GM23248 (cell line): ENCODE measurements around the gene UBR3. TPM values are rescaled to one million over a fixed set of nuclear protein-coding genes. Genes with fewer than 3 reads are reported as not detected.
"Not testable (repeated sequence)": the region's sequence is repeated elsewhere in the genome, so short reads cannot be mapped to it uniquely, and the experiment has no call there.

Experiments used
- DNase-seq: peaks from one replicate; pipeline ENCODE4 v3.0.0-alpha.2; 2015
- H2AFZ ChIP-seq: fragments of 200-600 bp; sonication (generic); 2 replicates; pipeline ENCODE4 v1.6.1; 2016; ENCODE audit warnings: antibody characterized with exemption
- H3F3A ChIP-seq: fragments of 200-600 bp; sonication (generic); 2 replicates; pipeline ENCODE4 v1.6.1; 2016; ENCODE audit warnings: mild to moderate bottlenecking, antibody characterized with exemption, mixed run types; ENCODE audit not compliant: insufficient read depth
- H3K27ac ChIP-seq: fragments of 200-600 bp; sonication (generic); 2 replicates; pipeline ENCODE4 v1.5.1; 2016; ENCODE audit warnings: mild to moderate bottlenecking
- H3K27me3 ChIP-seq: fragments of 200-600 bp; sonication (generic); replicated peaks from 2 replicates; pipeline ENCODE4 v1.6.1; 2016; ENCODE audit warnings: mild to moderate bottlenecking; ENCODE audit not compliant: insufficient read depth
- H3K36me3 ChIP-seq: fragments of 200-600 bp; sonication (generic); 2 replicates; pipeline ENCODE4 v1.6.1; 2016; ENCODE audit warnings: low read depth, mild to moderate bottlenecking
- H3K4me1 ChIP-seq: fragments of 200-600 bp; sonication (generic); 2 replicates; pipeline ENCODE4 v1.6.1; 2016; ENCODE audit warnings: mild to moderate bottlenecking; ENCODE audit not compliant: insufficient read depth
- H3K4me2 ChIP-seq: fragments of 200-600 bp; sonication (generic); one replicate; pipeline ENCODE4 v1.6.1; 2016; ENCODE audit warnings: mild to moderate bottlenecking; ENCODE audit not compliant: unreplicated experiment
- H3K4me3 ChIP-seq: fragments of 200-600 bp; sonication (generic); 2 replicates; pipeline ENCODE4 v1.5.1; 2016; ENCODE audit warnings: mild to moderate bottlenecking
- H3K79me2 ChIP-seq: fragments of 200-600 bp; sonication (generic); 2 replicates; pipeline ENCODE4 v1.6.1; 2016; ENCODE audit warnings: mild to moderate bottlenecking; ENCODE audit not compliant: insufficient read depth
- H3K9ac ChIP-seq: fragments of 200-600 bp; sonication (generic); 2 replicates; pipeline ENCODE4 v1.6.1; 2016; ENCODE audit warnings: mild to moderate bottlenecking
- H3K9me2 ChIP-seq: fragments of 200-600 bp; sonication (generic); 2 replicates; pipeline ENCODE4 v1.6.1; 2016; ENCODE audit warnings: mixed run types, mild to moderate bottlenecking, moderate library complexity; ENCODE audit not compliant: insufficient read depth
- H3K9me3 ChIP-seq: fragments of 200-600 bp; sonication (generic); one replicate; pipeline ENCODE4 v1.6.1; 2017; ENCODE audit warnings: low read depth
- H4K20me1 ChIP-seq: fragments of 200-600 bp; sonication (generic); 2 replicates; pipeline ENCODE4 v1.6.0; 2016; ENCODE audit not compliant: insufficient read depth
- EZH2 ChIP-seq: fragments of 200-600 bp; sonication (generic); IDR thresholded peaks from 2 replicates; pipeline ENCODE4 v1.6.1; 2018; ENCODE audit warnings: antibody characterized with exemption, mild to moderate bottlenecking; ENCODE audit not compliant: insufficient read depth, poor library complexity, severe bottlenecking
- EZH2phosphoT487 ChIP-seq: fragments of 200-600 bp; sonication (generic); IDR thresholded peaks from 2 replicates; pipeline ENCODE4 v1.6.1; 2018; ENCODE audit warnings: antibody characterized with exemption, moderate library complexity, mild to moderate bottlenecking, low read depth; ENCODE audit not compliant: insufficient read depth
- WGBS, 2 experiments: methylation state at CpG; one replicate each; pipeline ENCODE4 v1.1.6; 2015 to 2017; ENCODE audit warnings: low lambda C conversion rate in 2 of 2, low coverage in 1 of 2; ENCODE audit errors: missing lambda C conversion rate in 2 of 2; 5-methylcytosine and 5-hydroxymethylcytosine counted together
- in situ Hi-C: fragments of 300-500 bp; cut with MboI; formaldehyde crosslinking; loops from 2 replicates; pipeline ENCODE4 v1.15.0; 2020
- polyA plus RNA-seq: library from polyadenylated mRNA; unstranded; fragments of >200 nt; fragmentation: Nextera tagmentation; extraction: Ambion mirVana; gene quantifications from 2 replicates; pipeline ENCODE4 v1.2.1, GENCODE V29; 2016
- total RNA-seq: library from RNA; depleted of rRNA; stranded (reverse); fragments of >200 nt; shearing (Covaris generic); gene quantifications from 2 replicates; pipeline ENCODE4 v1.2.3, GENCODE V29; 2014

The UBR3 gene
- total and polyA plus RNA-seq, 2 experiments from 2014 or later: 8.9 to 22.4 TPM

GRCh38 chr2:169845016-169845415 is 17.8 kb downstream of the UBR3 start:
- no peak for TF ChIP-seq EZH2phosphoT487
- TF ChIP-seq EZH2: no peak
- in situ Hi-C loops: no loop called here
- Histone ChIP-seq H3K4me2 (no peak overlapping the region), H4K20me1 (peaks cover 14% of the 10 kb centered on the region; the same call in 1 of the 2 replicates), H2AFZ (no peak overlapping the region), H3K4me3 (no peak overlapping the region), H3K36me3 (no peaks in the 10 kb centered on the region), H3K9me2 (no peaks in the 10 kb centered on the region), H3K4me1 (0 out of 2 replicates have a peak, but pooled peaks cover 3% of the 10 kb centered on the region), H3K79me2 (peaks cover 97% of the 10 kb centered on the region), H3K27me3 (no peaks in the 10 kb centered on the region), H3K9me3 (no peaks in the 10 kb centered on the region), H3K9ac (no peak overlapping the region), H3F3A (no peaks in the 10 kb centered on the region), H3K27ac (no peak overlapping the region)
- WGBS, 2 experiments: 86 to 98% methylated on average over 2 of the region's 2 CpGs
- peak; percentile 53 for DNase-seq

- H3K27ac ChIP-seq, H3K4me2 ChIP-seq, H3K4me1 ChIP-seq, H3K36me3 ChIP-seq, H3K27me3 ChIP-seq, H2AFZ ChIP-seq, H3K9ac ChIP-seq, in situ Hi-C loops, H3K9me2 ChIP-seq, H3K4me3 ChIP-seq, DNase-seq, H3K9me3 ChIP-seq, H3F3A ChIP-seq: not testable (repeated sequence)
- 88 to 90% methylated on average over 8 of the region's 8 CpGs for WGBS, 2 experiments
- Histone ChIP-seq H4K20me1 (peaks cover 18% of the 10 kb centered on the region; the same call in 1 of the 2 replicates), H3K79me2 (peaks cover 100% of the 10 kb centered on the region)
These were observed 21.9 kb downstream of the UBR3 start for GRCh38 chr2:169848959-169849693.

GRCh38 chr2:169849710-169850109 is 22.5 kb downstream of the UBR3 start:
- peaks cover 16% of the 10 kb centered on the region; the same call in 1 of the 2 replicates for H4K20me1 ChIP-seq
- H3K9me3 ChIP-seq: no peaks in the 10 kb centered on the region
- no peaks in the 10 kb centered on the region for H3K36me3 ChIP-seq
- no peaks in the 10 kb centered on the region for H3K27me3 ChIP-seq
- 0 out of 2 replicates have a peak, but pooled peaks cover 3% of the 10 kb centered on the region for H3K4me1 ChIP-seq
- no peaks in the 10 kb centered on the region for H3F3A ChIP-seq
- DNase-seq: no peak
- H3K79me2 ChIP-seq: peaks cover 100% of the 10 kb centered on the region
- H3K27ac ChIP-seq: no peak overlapping the region
- H3K9ac ChIP-seq: no peak overlapping the region
- no peak overlapping the region for H3K4me3 ChIP-seq
- no peaks in the 10 kb centered on the region for H3K9me2 ChIP-seq
- no peak overlapping the region for H2AFZ ChIP-seq
- no peak for TF ChIP-seq EZH2
- TF ChIP-seq EZH2phosphoT487: no peak
- in situ Hi-C loops: no loop called here
- H3K4me2 ChIP-seq: no peak overlapping the region
- WGBS, 2 experiments: 95 to 100% methylated on average over 1 of the region's 1 CpG

GRCh38 chr2:169853041-169853668 is 25.9 kb downstream of the UBR3 start:
- 92 to 94% methylated on average over 4 of the region's 4 CpGs for WGBS, 2 experiments
- Histone ChIP-seq H3K27me3 (no peaks in the 10 kb centered on the region), H3K9ac (no peak overlapping the region), H3K27ac (no peak overlapping the region), H3K9me3 (no peaks in the 10 kb centered on the region), H4K20me1 (0 out of 2 replicates have a peak, but pooled peaks cover 3% of the 10 kb centered on the region), H2AFZ (no peak overlapping the region), H3K9me2 (no peaks in the 10 kb centered on the region), H3K36me3 (no peaks in the 10 kb centered on the region), H3K4me1 (no peaks in the 10 kb centered on the region), H3K79me2 (peaks cover 91% of the 10 kb centered on the region), H3K4me3 (no peak overlapping the region), H3K4me2 (no peak overlapping the region), H3F3A (no peaks in the 10 kb centered on the region)
- in situ Hi-C loops: no loop called here
- DNase-seq: no peak
- TF ChIP-seq EZH2: no peak
- no peak for TF ChIP-seq EZH2phosphoT487

DNA sequence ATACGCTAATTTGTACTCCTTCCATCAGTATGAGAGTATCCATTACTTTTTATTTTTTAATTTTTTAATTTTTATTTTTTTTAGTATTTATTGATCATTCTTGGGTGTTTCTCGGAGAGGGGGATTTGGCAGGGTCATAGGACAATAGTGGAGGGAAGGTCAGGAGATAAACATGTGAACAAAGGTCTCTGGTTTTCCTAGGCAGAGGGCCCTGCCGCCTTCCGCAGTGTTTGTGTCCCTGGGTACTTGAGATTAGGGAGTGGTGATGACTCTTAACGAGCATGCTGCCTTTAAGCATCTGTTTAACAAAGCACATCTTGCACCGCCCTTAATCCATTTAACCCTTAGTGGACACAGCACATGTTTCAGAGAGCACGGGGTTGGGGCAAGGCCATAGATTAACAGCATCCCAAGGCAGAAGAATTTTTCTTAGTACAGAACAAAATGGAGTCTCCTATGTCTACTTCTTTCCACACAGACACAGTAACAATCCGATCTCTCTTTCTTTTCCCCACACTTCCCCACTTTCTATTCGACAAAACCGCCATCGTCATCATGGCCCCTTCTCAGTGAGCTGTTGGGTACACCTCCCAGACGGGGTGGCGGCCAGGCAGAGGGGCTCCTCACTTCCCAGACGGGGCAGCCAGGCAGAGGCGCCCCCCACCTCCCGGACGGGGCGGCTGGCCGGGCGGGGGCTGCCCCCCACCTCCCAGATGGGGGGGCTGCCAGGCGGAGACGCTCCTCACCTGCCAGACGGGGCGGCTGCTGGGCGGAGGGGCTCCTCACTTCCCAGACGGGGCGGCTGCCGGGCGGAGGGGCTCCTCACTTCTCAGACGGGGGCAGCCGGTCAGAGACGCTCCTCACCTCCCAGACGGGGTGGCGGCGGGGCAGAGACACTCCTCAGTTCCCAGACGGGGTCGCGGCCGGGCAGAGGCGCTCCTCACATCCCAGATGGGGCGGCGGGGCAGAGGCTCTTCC is 28.3 kb downstream of the UBR3 start:
- H4K20me1 ChIP-seq, H3K9me3 ChIP-seq, H3K9ac ChIP-seq, H3K27me3 ChIP-seq, H3K4me1 ChIP-seq, H3F3A ChIP-seq, H3K9me2 ChIP-seq, H3K27ac ChIP-seq, H3K36me3 ChIP-seq, H3K4me3 ChIP-seq, H3K4me2 ChIP-seq, H2AFZ ChIP-seq, DNase-seq, in situ Hi-C loops: not testable (repeated sequence)
- 94 to 95% methylated on average over 12 to 42 of the region's 42 CpGs for WGBS, 2 experiments
- peaks cover 91% of the 10 kb centered on the region for H3K79me2 ChIP-seq
